NT2/D1 (cell line): Measurements from ENCODE around the gene ZBTB16.

Experiments used
- SUZ12 ChIP-seq: IDR thresholded peaks from 2 replicates; pipeline ENCODE4 v1.6.1; 2011; ENCODE audit not compliant: insufficient read length, insufficient read depth; ENCODE audit errors: extremely low read depth
- YY1 ChIP-seq: IDR thresholded peaks from 2 replicates; pipeline ENCODE4 v1.6.1; 2011; ENCODE audit not compliant: insufficient read length, insufficient read depth

DNA sequence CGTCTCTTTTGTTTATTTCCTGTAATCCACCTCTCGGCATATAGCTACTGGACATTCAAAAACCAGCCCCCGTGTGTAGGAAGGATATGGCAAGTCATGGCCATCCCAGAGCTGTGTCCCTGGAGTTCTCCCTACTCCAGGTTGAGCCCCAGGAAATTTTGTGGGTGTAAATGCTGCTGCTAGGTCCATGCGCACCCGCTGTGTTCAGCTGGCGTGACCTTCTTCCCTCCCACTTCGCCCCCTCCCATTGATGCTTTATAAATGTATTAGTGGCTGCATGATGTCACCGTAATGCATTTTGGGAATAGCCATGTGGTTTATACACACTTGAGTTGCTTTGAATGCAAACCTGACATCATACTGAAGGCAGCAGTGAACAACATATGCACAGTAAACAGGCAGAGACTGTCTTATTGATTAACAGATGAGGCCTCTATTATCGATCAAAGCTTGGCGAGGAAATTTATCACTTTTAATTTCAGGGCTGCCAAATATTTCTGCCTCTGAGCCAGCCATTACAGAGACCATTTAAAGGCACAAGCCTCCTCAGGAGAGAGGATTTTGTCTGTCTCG, 123.0 kb downstream of the ZBTB16 start:
- TF ChIP-seq YY1 (no peak), SUZ12 (no peak)
